Activated CD4-positive, CD25-positive, alpha-beta regulatory T cell treated with anti-CD3 and anti-CD28 coated beads, Interleukin-2, amount 50 U/mL, for 16 hours (primary cell): ENCODE measurements around the gene CLPTM1L.

ENCODE experiments used
- DNase-seq: peaks from one replicate; pipeline ENCODE4 v3.0.0-alpha.2; 2020; ENCODE audit warnings: low read depth, low spot score

CLPTM1L gene

GRCh38 chr5:1312993-1313833 is 31.7 kb downstream of the CLPTM1L start:
- DNase-seq, result no peak

DNA sequence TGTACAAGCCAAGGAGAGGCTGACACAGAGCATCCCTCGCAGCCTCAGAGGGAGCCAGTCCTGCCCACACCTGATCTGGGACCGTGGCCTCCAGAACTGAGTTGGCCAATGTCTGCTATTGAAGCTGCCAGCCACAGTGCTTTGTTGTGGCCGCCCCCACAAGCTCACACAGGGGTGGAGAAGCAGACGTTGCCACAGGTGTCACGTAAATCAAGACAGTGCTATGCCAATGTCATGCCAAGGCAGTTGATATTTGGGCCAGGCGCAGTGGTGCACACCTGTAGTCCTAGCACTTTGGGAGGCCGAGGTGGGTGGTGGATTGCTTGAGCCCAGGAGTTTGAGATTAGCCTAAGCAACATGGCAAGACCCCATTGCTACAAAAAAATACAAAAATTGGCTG is 32.7 kb downstream of the CLPTM1L start:
- DNase-seq, result no peak

- no peak for DNase-seq
Measured at GRCh38 chr5:1311439-1312055, 33.4 kb downstream of the CLPTM1L start.

DNA sequence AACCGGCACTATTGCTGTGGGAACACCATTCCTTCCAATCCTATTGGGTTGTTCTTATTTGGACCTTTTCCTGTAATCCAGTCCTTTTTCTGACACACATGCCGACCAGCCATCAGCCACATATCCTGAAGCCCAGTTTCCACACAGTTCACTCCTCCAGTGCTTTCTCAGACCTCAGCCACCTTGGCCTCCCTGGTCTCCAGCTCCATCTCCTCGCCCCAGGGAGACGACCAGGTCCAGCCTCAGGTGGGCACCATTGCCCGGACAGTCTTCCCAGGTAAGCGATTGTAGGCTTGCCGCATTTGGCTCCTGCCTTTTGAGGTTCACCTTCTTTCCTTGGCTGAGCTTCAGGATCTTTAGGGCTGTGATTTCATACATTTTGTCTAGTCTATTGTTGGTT is 34.8 kb downstream of the CLPTM1L start:
- no peak for DNase-seq

DNA sequence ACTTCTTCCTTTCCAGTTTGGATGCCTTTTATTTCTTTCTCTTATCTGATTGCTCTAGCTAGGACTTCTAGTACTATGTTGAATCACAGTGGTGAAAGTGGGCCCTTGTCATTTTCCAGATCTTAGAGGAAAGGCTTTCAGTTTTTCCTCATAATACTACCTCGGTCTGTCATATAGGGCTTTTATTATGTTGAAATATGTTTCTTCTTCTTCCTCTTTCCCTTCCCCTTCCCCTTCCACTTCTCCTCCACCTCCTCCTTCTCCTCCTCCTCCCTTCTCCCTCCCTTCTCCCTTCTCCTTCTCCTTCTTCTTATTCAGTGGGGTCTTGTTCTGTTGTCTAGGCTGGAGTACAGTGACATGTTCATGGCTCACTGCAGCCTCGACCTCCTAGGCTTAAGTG is 40.9 kb downstream of the CLPTM1L start:
- no peak for DNase-seq

- no peak for DNase-seq
Measured at GRCh38 chr5:1302258-1302657, 42.6 kb downstream of the CLPTM1L start.

DNA sequence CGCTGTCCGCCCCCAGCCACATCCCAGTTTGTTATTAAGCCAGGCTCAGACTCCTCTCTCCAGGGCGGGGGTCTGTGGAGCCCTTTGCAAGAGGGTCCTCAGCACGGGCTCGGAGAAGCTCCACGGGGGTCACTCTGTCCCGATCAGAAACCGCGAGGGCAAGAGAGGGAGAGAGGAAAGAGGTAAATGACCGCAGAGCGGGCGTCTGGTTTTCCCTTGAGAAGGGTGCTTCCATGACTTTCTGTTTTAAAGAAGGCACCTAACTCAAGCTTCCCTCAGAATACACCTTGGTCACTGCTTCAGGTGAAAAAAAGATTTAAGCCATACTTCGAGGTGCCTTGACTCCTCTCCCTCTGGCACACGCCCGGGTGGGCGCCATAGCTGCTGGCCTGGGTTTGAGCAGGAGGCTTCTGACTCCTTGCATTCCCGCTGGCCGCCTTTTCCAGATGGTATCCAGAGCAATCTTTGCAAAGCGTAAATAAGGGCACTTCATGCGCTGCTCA is 44.3 kb downstream of the CLPTM1L start:
- DNase-seq, result no peak

- DNase-seq, result no peak
Measured at GRCh38 chr5:1299961-1300360, 44.9 kb downstream of the CLPTM1L start.

DNA sequence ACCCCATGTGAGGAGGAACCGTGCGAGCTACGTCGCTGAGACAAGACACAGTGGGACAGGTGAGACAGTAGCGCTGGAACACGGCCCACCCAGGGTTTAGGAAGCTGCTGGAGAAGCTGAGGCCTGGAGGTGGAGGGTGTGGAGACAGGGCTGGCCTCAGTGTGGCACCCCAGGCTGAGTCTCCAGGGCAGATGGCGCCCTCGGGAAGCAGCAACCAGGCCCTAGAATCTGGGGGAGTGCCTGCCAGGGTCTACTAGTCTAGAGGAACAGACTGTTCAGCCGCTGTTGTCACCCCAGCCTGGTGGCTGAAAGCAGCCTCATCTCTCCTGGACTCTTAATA is 45.4 kb downstream of the CLPTM1L start:
- DNase-seq, result no peak

GRCh38 chr5:1298723-1299510 is 46.0 kb downstream of the CLPTM1L start:
- no peak for DNase-seq

DNA sequence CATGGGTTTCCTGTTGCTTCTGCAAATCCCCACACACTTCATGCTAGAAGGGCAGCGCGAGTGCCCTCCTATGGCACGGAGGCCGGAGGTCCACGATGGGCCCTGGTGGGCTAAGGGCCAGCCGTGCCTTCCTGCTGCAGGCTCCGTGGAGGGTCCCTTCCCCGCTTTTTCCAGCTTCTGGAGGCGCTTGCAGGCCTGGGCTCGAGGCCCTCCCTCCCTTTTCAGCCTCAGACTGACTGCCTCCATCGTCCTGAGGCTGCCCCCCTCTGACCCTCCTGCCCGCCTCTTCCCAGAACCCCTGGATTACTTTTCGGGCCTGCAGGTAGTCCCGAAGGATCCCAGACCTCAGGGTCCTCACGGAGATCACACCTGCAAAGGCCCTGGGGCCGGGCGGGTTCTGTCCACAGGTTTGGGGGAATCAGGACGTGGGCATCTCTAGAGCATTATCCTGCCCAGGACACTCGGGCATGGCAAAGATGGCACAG is 46.8 kb downstream of the CLPTM1L start:
- no peak for DNase-seq

- no peak for DNase-seq
Measured at GRCh38 chr5:1297243-1297642, 47.7 kb downstream of the CLPTM1L start.

GRCh38 chr5:1295650-1296037 is 49.3 kb downstream of the CLPTM1L start:
- no peak for DNase-seq

DNA sequence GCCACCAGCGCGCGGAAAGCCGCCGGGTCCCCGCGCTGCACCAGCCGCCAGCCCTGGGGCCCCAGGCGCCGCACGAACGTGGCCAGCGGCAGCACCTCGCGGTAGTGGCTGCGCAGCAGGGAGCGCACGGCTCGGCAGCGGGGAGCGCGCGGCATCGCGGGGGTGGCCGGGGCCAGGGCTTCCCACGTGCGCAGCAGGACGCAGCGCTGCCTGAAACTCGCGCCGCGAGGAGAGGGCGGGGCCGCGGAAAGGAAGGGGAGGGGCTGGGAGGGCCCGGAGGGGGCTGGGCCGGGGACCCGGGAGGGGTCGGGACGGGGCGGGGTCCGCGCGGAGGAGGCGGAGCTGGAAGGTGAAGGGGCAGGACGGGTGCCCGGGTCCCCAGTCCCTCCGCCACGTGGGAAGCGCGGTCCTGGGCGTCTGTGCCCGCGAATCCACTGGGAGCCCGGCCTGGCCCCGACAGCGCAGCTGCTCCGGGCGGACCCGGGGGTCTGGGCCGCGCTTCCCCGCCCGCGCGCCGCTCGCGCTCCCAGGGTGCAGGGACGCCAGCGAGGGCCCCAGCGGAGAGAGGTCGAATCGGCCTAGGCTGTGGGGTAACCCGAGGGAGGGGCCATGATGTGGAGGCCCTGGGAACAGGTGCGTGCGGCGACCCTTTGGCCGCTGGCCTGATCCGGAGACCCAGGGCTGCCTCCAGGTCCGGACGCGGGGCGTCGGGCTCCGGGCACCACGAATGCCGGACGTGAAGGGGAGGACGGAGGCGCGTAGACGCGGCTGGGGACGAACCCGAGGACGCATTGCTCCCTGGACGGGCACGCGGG is 49.9 kb downstream of the CLPTM1L start, which contains the start of gene TERT:
TSS of gene TERT (minus strand) at position 234 of the 815 bp plus-strand sequence. CDS start at position 155, 79 bp downstream.
- peak; percentile 46 for DNase-seq

DNA sequence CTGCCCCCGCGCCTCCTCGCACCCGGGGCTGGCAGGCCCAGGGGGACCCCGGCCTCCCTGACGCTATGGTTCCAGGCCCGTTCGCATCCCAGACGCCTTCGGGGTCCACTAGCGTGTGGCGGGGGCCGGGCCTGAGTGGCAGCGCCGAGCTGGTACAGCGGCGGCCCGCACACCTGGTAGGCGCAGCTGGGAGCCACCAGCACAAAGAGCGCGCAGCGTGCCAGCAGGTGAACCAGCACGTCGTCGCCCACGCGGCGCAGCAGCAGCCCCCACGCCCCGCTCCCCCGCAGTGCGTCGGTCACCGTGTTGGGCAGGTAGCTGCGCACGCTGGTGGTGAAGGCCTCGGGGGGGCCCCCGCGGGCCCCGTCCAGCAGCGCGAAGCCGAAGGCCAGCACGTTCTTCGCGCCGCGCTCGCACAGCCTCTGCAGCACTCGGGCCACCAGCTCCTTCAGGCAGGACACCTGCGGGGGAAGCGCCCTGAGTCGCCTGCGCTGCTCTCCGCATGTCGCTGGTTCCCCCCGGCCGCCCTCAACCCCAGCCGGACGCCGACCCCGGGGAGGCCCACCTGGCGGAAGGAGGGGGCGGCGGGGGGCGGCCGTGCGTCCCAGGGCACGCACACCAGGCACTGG is 50.6 kb downstream of the CLPTM1L start:
- no peak for DNase-seq

DNA sequence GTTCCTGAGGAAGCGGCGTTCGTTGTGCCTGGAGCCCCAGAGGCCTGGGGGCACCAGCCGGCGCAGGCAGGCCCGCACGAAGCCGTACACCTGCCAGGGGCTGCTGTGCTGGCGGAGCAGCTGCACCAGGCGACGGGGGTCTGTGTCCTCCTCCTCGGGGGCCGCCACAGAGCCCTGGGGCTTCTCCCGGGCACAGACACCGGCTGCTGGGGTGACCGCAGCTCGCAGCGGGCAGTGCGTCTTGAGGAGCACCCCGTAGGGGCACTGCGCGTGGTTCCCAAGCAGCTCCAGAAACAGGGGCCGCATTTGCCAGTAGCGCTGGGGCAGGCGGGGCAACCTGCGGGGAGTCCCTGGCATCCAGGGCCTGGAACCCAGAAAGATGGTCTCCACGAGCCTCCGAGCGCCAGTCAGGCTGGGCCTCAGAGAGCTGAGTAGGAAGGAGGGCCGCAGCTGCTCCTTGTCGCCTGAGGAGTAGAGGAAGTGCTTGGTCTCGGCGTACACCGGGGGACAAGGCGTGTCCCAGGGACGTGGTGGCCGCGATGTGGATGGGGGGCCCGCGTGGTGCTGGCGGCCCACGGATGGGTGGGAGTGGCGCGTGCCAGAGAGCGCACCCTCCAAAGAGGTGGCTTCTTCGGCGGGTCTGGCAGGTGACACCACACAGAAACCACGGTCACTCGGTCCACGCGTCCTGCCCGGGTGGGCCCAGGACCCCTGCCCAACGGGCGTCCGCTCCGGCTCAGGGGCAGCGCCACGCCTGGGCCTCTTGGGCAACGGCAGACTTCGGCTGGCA is 51.3 kb downstream of the CLPTM1L start:
- DNase-seq, result no peak

DNA sequence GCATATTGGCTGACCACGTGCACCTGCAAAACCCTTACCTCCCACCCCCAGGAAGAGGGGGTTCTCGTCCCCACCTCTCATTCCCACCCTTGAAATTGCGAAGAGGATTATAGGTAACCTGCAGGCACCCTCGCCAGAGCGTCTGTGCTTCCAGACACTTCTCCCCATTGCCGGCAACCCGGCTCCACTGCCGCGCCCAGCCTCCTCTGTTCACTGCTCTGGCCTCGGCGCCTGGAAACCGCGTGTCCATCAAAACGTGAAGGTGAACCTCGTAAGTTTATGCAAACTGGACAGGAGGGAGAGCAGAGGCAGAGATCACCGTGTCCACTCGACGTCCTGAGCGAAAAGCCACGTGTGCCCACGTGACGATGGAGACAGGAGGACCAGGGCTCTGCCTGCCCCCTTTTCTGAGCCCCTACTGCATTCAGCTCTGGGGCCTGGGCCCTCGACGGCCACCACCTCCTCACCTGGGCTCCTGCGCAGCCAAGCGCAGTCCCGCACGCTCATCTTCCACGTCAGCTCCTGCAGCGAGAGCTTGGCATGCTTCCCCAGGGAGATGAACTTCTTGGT is 52.0 kb downstream of the CLPTM1L start:
- no peak for DNase-seq

- no peak for DNase-seq
Measured at GRCh38 chr5:1292139-1292538, 52.8 kb downstream of the CLPTM1L start.

DNA sequence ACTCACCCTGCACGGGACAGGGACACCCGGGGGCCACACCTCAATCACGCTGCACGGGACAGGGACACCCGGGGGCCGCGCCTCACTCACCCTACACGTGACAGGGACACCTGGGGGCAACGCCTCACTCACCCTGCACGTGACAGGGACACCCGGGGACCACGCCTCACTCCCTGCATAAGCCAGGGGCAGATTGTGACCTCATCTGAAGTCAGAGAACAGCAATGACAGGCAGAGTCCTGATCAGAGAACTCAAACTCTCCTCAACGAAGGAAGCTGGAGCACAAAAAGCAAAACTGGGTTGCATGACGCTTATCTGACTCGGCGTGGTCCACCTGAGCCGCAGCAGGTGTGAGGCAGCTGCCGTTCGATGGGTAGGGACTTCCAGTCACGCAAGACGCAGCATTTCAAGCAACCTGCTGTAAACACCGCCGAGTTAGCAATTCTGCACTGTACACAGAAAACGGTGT is 53.3 kb downstream of the CLPTM1L start:
- no peak for DNase-seq
